LNCAP (cell line): ENCODE results near the gene SMAGP.

ENCODE experiments used
- TF ChIP-seq, protein P1 (sequence below): fragments of 450-650 bp; IDR thresholded peaks from 2 replicates; pipeline ENCODE4 v1.5.1; 2017; ENCODE audit warnings: mild to moderate bottlenecking

The SMAGP gene

GRCh38 chr12:51285843-51286242, 15.6 kb upstream of the SMAGP start:
- TF ChIP-seq, protein P1, sequence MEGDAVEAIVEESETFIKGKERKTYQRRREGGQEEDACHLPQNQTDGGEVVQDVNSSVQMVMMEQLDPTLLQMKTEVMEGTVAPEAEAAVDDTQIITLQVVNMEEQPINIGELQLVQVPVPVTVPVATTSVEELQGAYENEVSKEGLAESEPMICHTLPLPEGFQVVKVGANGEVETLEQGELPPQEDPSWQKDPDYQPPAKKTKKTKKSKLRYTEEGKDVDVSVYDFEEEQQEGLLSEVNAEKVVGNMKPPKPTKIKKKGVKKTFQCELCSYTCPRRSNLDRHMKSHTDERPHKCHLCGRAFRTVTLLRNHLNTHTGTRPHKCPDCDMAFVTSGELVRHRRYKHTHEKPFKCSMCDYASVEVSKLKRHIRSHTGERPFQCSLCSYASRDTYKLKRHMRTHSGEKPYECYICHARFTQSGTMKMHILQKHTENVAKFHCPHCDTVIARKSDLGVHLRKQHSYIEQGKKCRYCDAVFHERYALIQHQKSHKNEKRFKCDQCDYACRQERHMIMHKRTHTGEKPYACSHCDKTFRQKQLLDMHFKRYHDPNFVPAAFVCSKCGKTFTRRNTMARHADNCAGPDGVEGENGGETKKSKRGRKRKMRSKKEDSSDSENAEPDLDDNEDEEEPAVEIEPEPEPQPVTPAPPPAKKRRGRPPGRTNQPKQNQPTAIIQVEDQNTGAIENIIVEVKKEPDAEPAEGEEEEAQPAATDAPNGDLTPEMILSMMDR = no peak

- TF ChIP-seq, protein P1 = no peak
Measured at GRCh38 chr12:51281202-51281924, 11.1 kb upstream of the SMAGP start.

DNA sequence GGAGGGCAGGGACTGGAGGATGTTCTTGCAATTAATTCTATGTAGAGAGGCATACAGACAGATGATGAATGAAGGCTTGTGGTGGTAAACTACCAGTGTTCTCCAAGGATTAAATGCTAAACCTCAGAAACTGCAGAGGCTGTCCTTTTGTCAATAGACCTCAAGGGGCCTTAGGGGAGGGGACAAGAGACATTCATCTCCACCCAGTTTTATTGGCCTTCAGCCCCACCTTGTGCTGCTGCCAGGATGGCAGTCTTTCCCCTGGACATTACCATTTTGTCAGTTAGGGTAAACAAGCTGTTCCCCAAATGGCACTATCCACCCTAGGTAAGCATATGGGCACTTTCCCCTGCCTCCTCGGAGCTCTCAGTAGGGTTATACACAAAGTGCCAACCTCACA, 4.9 kb upstream of the SMAGP start:
- TF ChIP-seq, protein P1 = no peak

- TF ChIP-seq, protein P1 = no peak
Measured at GRCh38 chr12:51270951-51271518, 820 bp upstream of the SMAGP start.

GRCh38 chr12:51269174-51270066, 795 bp downstream of the SMAGP start:
- TF ChIP-seq, protein P1 = no peak

DNA sequence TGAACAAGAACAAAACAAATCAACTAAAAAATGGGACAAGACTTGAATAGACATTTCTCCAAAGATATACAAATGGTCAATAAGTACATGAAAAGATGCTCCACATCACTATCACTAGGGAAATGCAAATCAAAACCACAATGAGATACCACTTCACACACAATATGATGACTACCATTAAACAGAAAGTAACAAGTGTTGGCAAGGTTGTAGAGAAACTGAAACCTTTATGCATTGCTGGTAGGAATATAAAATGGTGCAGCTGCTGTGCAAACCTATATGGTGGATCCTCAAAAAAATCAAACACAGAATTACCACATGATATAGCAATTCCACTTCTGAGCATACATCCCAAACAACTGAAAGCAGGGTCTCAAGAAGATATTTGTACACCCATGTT, 5.2 kb downstream of the SMAGP start:
- TF ChIP-seq, protein P1 = no peak

DNA sequence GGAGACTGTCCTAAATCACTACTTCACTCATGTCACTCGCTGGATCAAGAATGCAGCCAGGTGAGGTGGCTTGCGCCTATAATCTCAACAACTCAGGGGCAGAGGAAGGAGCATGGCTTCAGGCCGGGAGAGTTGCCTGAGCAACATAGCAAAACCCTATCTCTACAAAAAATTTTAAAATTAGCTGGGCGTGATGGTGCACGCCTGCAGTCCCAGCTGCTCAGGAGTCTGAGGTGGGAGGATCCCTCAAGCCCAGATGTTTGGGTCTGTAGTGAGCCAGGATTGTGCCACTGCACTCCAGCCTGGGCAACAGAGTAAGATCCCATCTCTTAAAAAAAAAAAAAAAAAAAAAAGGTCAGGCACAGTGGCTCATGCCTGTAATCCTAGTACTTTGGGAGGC, 5.9 kb downstream of the SMAGP start:
- TF ChIP-seq, protein P1 = no peak
